SK-N-SH treated with all-trans-retinoic acid at 6 μM for 48 hours (cell line): Measurements from ENCODE around the gene GAREM2.
"Not testable (repeated sequence)": the region's sequence is repeated elsewhere in the genome, so short reads cannot be mapped to it uniquely, and the experiment has no call there.

Experiments
- ATAC-seq: fragments of 200-7000 bp; cut with Tn5 transposase; 3 replicates; pipeline ENCODE4 v1.9.1; 2020; ENCODE audit warnings: mild to moderate bottlenecking, moderate library complexity
- ARNTL ChIP-seq: fragments of 450-650 bp; formaldehyde crosslinking; IDR thresholded peaks from 2 replicates; pipeline ENCODE4 v1.5.0; 2020; ENCODE audit warnings: low read depth, mild to moderate bottlenecking, moderate library complexity, borderline replicate concordance
- BACH2 ChIP-seq: fragments of 250-450 bp; sonication (Bioruptor Pico); IDR thresholded peaks from 2 replicates; pipeline ENCODE4 v1.9.0; 2021; ENCODE audit warnings: mild to moderate bottlenecking, borderline replicate concordance
- CREB5 ChIP-seq: fragments of 250-450 bp; sonication (Bioruptor Pico); IDR thresholded peaks from 2 replicates; pipeline ENCODE4 v1.5.1; 2020; ENCODE audit warnings: low read depth, mild to moderate bottlenecking, moderate library complexity
- CSDC2 ChIP-seq: fragments of 250-450 bp; sonication (Bioruptor Pico); IDR thresholded peaks from 2 replicates; pipeline ENCODE4 v1.5.0; 2020; ENCODE audit warnings: mild to moderate bottlenecking, moderate library complexity
- ESRRG ChIP-seq: fragments of 250-450 bp; sonication (Bioruptor Pico); IDR thresholded peaks from 2 replicates; pipeline ENCODE4 v1.6.1; 2021; ENCODE audit warnings: mild to moderate bottlenecking
- GLIS3 ChIP-seq: fragments of 250-450 bp; sonication (Bioruptor Pico); IDR thresholded peaks from 2 replicates; pipeline ENCODE4 v1.5.0; 2020; ENCODE audit warnings: mild to moderate bottlenecking, moderate library complexity
- ISL1 ChIP-seq: fragments of 250-450 bp; sonication (Bioruptor Pico); IDR thresholded peaks from 2 replicates; pipeline ENCODE4 v2.1.2; 2022; ENCODE audit warnings: mild to moderate bottlenecking, moderate library complexity
- OSR1 ChIP-seq: fragments of 250-450 bp; sonication (Bioruptor Pico); IDR thresholded peaks from 2 replicates; pipeline ENCODE4 v1.8.0; 2022; ENCODE audit warnings: moderate library complexity, mild to moderate bottlenecking, inconsistent platforms
- POU6F1 ChIP-seq: fragments of 250-450 bp; sonication (Bioruptor Pico); IDR thresholded peaks from 2 replicates; pipeline ENCODE4 v1.8.0; 2021; ENCODE audit warnings: low read depth, mild to moderate bottlenecking, moderate library complexity, borderline replicate concordance
- PPARA ChIP-seq: fragments of 250-450 bp; sonication (Bioruptor Pico); IDR thresholded peaks from 2 replicates; pipeline ENCODE4 v1.5.0; 2020; ENCODE audit warnings: mild to moderate bottlenecking, borderline replicate concordance
- RARB ChIP-seq: fragments of 250-450 bp; sonication (Bioruptor Pico); IDR thresholded peaks from 2 replicates; pipeline ENCODE4 v1.8.0; 2021; ENCODE audit warnings: mild to moderate bottlenecking, moderate library complexity
- SNAI2 ChIP-seq: fragments of 250-450 bp; sonication (Bioruptor Pico); IDR thresholded peaks from 2 replicates; pipeline ENCODE4 v1.5.0; 2020; ENCODE audit warnings: mild to moderate bottlenecking, moderate library complexity
- TCF4 ChIP-seq: fragments of 250-450 bp; sonication (Bioruptor Pico); IDR thresholded peaks from 2 replicates; pipeline ENCODE4 v1.8.0; 2021; ENCODE audit warnings: mild to moderate bottlenecking, moderate library complexity, borderline replicate concordance
- TOX ChIP-seq: fragments of 250-450 bp; sonication (Bioruptor Pico); IDR thresholded peaks from 2 replicates; pipeline ENCODE4 v1.8.0; 2021; ENCODE audit warnings: mild to moderate bottlenecking, moderate library complexity, borderline replicate concordance
- ZC3H10 ChIP-seq: fragments of 250-450 bp; sonication (Bioruptor Pico); IDR thresholded peaks from 2 replicates; pipeline ENCODE4 v1.5.1; 2021; ENCODE audit warnings: mild to moderate bottlenecking, moderate library complexity
- ZFP3 ChIP-seq: fragments of 250-450 bp; sonication (Bioruptor Pico); IDR thresholded peaks from 2 replicates; pipeline ENCODE4 v1.5.0; 2020; ENCODE audit warnings: mild to moderate bottlenecking, moderate library complexity
- ZFP30 ChIP-seq: fragments of 450-650 bp; formaldehyde crosslinking; IDR thresholded peaks from 2 replicates; pipeline ENCODE4 v1.5.0; 2022; ENCODE audit warnings: mild to moderate bottlenecking, moderate library complexity
- ZNF565 ChIP-seq: fragments of 450-650 bp; formaldehyde crosslinking; conservative IDR thresholded peaks from 2 replicates; pipeline ENCODE4 v1.5.0; 2020; ENCODE audit warnings: low read depth, mild to moderate bottlenecking, moderate library complexity
- ZNF70 ChIP-seq: fragments of 450-650 bp; formaldehyde crosslinking; IDR thresholded peaks from 2 replicates; pipeline ENCODE4 v1.5.0; 2020; ENCODE audit warnings: mild to moderate bottlenecking, moderate library complexity
- ZNF8 ChIP-seq: fragments of 450-650 bp; formaldehyde crosslinking; IDR thresholded peaks from 2 replicates; pipeline ENCODE4 v1.5.0; 2020; ENCODE audit warnings: mild to moderate bottlenecking, moderate library complexity
- TF ChIP-seq, protein P1 (sequence below): fragments of 250-450 bp; sonication (Bioruptor Pico); IDR thresholded peaks from 2 replicates; pipeline ENCODE4 v1.5.0; 2020; ENCODE audit warnings: mild to moderate bottlenecking, moderate library complexity
- TF ChIP-seq, protein P2 (sequence below): fragments of 250-450 bp; sonication (Bioruptor Pico); IDR thresholded peaks from 2 replicates; pipeline ENCODE4 v1.8.0; 2020; ENCODE audit warnings: mild to moderate bottlenecking, moderate library complexity, borderline replicate concordance

The GAREM2 gene

DNA sequence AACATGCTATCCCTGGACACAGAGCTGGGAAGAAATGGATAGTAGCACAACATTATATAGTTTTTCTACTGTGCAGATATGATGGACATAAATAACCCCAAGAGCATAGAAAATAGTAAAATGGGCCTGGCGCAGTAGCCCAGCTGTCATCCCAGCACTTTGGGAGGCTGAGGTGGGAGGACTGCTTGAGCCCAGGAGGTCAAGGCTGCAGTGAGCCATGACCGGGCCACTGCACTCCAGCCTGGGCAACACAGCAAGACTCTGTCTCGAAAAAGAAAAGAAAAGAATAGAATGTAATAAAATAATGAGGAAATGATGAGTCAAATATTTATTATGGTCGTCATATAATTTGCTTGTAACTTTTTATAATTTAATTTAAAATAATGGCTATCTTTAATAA lies 7.5 kb upstream of the GAREM2 start:
- no peak for ATAC-seq
- no peak for TF ChIP-seq ZNF70 (CRISPR knock-in tag)
- no peak for TF ChIP-seq TCF4 (CRISPR knock-in tag)
- TF ChIP-seq ARNTL (CRISPR knock-in tag) = no peak
- TF ChIP-seq ESRRG (CRISPR knock-in tag) = no peak
- TF ChIP-seq CSDC2 (CRISPR knock-in tag) = no peak
- TF ChIP-seq CREB5 = no peak
- TF ChIP-seq OSR1 (CRISPR knock-in tag) = no peak
- no peak for TF ChIP-seq GLIS3 (CRISPR knock-in tag)
- TF ChIP-seq ISL1 (CRISPR knock-in tag) = no peak
- TF ChIP-seq ZFP30 (CRISPR knock-in tag) = no peak
- TF ChIP-seq ZNF8 (CRISPR knock-in tag) = no peak
- TF ChIP-seq PPARA (CRISPR knock-in tag) = no peak
- TF ChIP-seq ZFP3 (CRISPR knock-in tag) = no peak
- no peak for TF ChIP-seq RARB (CRISPR knock-in tag)

DNA sequence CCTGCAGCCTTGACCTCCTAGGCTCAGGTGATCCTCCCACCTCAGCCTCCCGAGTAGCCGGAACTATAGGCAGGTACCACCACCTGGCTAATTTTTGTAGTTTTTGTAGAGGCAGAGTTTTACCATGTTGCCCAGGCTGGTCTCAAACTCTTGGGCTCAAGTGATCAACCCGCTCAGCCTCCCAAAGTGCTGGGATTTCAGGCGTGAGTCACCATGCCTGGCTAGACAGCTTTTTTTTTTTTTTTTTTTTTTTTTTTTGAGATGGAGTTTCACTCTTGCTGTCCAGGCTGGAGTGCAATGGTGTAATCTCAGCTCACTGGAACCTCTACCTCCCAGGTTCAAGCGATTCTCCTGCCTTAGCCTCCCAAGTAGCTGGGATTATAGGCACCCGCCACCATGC lies 6.3 kb upstream of the GAREM2 start:
- not testable (repeated sequence) for ATAC-seq

GRCh38 chr2:26168785-26169184 lies 4.1 kb upstream of the GAREM2 start:
- TF ChIP-seq ZNF565 (no peak), ISL1 (CRISPR knock-in tag) (no peak), RARB (CRISPR knock-in tag) (no peak), CREB5 (no peak), POU6F1 (no peak), CSDC2 (CRISPR knock-in tag) (no peak), TCF4 (CRISPR knock-in tag) (no peak), PPARA (CRISPR knock-in tag) (no peak), OSR1 (CRISPR knock-in tag) (no peak), ZNF8 (CRISPR knock-in tag) (no peak)
- ATAC-seq = no peak

GRCh38 chr2:26169226-26169625 lies 3.7 kb upstream of the GAREM2 start:
- no peak for ATAC-seq
- no peak for TF ChIP-seq CSDC2 (CRISPR knock-in tag)
- no peak for TF ChIP-seq ZNF565
- no peak for TF ChIP-seq ZC3H10
- no peak for TF ChIP-seq ZFP3 (CRISPR knock-in tag)
- no peak for TF ChIP-seq ARNTL (CRISPR knock-in tag)
- no peak for TF ChIP-seq TOX (CRISPR knock-in tag)
- no peak for TF ChIP-seq SNAI2 (CRISPR knock-in tag)
- no peak for TF ChIP-seq ZFP30 (CRISPR knock-in tag)
- no peak for TF ChIP-seq GLIS3 (CRISPR knock-in tag)
- TF ChIP-seq, protein P1, sequence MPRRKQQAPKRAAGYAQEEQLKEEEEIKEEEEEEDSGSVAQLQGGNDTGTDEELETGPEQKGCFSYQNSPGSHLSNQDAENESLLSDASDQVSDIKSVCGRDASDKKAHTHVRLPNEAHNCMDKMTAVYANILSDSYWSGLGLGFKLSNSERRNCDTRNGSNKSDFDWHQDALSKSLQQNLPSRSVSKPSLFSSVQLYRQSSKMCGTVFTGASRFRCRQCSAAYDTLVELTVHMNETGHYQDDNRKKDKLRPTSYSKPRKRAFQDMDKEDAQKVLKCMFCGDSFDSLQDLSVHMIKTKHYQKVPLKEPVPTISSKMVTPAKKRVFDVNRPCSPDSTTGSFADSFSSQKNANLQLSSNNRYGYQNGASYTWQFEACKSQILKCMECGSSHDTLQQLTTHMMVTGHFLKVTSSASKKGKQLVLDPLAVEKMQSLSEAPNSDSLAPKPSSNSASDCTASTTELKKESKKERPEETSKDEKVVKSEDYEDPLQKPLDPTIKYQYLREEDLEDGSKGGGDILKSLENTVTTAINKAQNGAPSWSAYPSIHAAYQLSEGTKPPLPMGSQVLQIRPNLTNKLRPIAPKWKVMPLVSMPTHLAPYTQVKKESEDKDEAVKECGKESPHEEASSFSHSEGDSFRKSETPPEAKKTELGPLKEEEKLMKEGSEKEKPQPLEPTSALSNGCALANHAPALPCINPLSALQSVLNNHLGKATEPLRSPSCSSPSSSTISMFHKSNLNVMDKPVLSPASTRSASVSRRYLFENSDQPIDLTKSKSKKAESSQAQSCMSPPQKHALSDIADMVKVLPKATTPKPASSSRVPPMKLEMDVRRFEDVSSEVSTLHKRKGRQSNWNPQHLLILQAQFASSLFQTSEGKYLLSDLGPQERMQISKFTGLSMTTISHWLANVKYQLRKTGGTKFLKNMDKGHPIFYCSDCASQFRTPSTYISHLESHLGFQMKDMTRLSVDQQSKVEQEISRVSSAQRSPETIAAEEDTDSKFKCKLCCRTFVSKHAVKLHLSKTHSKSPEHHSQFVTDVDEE (CRISPR knock-in tag) = no peak
- TF ChIP-seq ESRRG (CRISPR knock-in tag) = no peak
- no peak for TF ChIP-seq OSR1 (CRISPR knock-in tag)
- no peak for TF ChIP-seq BACH2
- TF ChIP-seq, protein P2, sequence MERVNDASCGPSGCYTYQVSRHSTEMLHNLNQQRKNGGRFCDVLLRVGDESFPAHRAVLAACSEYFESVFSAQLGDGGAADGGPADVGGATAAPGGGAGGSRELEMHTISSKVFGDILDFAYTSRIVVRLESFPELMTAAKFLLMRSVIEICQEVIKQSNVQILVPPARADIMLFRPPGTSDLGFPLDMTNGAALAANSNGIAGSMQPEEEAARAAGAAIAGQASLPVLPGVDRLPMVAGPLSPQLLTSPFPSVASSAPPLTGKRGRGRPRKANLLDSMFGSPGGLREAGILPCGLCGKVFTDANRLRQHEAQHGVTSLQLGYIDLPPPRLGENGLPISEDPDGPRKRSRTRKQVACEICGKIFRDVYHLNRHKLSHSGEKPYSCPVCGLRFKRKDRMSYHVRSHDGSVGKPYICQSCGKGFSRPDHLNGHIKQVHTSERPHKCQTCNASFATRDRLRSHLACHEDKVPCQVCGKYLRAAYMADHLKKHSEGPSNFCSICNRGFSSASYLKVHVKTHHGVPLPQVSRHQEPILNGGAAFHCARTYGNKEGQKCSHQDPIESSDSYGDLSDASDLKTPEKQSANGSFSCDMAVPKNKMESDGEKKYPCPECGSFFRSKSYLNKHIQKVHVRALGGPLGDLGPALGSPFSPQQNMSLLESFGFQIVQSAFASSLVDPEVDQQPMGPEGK (CRISPR knock-in tag) = no peak
- no peak for TF ChIP-seq RARB (CRISPR knock-in tag)
- TF ChIP-seq PPARA (CRISPR knock-in tag) = no peak
- no peak for TF ChIP-seq CREB5
